Middle frontal gyrus (tissue), 1 donor: ENCODE data around the gene NPFFR2.
"Not testable (repeated sequence)": the region's sequence is repeated elsewhere in the genome, so short reads cannot be mapped to it uniquely, and the experiment has no call there.

Experiments
- DNase-seq: peaks from one replicate; pipeline ENCODE4 v3.0.0-alpha.2; 2015; ENCODE audit warnings: low spot score; ENCODE audit errors: extremely low spot score

Gene NPFFR2

GRCh38 chr4:72031868-72032608 is at the start of gene NPFFR2:
Gene NPFFR2, plus strand, starts transcription at chr4:72032000. Its CDS starts 96,592 bp downstream, at chr4:72128592.
- no peak for DNase-seq

- DNase-seq, result no peak
Observed at GRCh38 chr4:71992571-71993312, 39.1 kb upstream of the NPFFR2 start.

- no peak for DNase-seq
Observed at GRCh38 chr4:71994559-71994958, 37.2 kb upstream of the NPFFR2 start.

GRCh38 chr4:71995297-71995696 is 36.5 kb upstream of the NPFFR2 start:
- DNase-seq, result no peak

- DNase-seq, result no peak
Observed at GRCh38 chr4:72006586-72006985, 25.2 kb upstream of the NPFFR2 start.

- DNase-seq, result no peak
Observed at GRCh38 chr4:72011906-72012305, 19.9 kb upstream of the NPFFR2 start.

GRCh38 chr4:72016011-72016410 is 15.8 kb upstream of the NPFFR2 start:
- no peak for DNase-seq

GRCh38 chr4:72019688-72020087 is 12.1 kb upstream of the NPFFR2 start:
- DNase-seq, result no peak

- DNase-seq, result no peak
Observed at GRCh38 chr4:72022553-72022952, 9.2 kb upstream of the NPFFR2 start.

- DNase-seq, result no peak
Observed at GRCh38 chr4:72055566-72055965, 23.8 kb downstream of the NPFFR2 start.

- DNase-seq, result no peak
Observed at GRCh38 chr4:72063726-72064125, 31.9 kb downstream of the NPFFR2 start.

- DNase-seq, result no peak
Observed at GRCh38 chr4:72067051-72067450, 35.3 kb downstream of the NPFFR2 start.

- DNase-seq, result no peak
Observed at GRCh38 chr4:72073816-72074215, 42.0 kb downstream of the NPFFR2 start.

- DNase-seq, result no peak
Observed at GRCh38 chr4:72076562-72076961, 44.8 kb downstream of the NPFFR2 start.

- DNase-seq, result no peak
Observed at GRCh38 chr4:72077346-72077745, 45.5 kb downstream of the NPFFR2 start.

GRCh38 chr4:72084587-72085011 is 52.8 kb downstream of the NPFFR2 start:
- DNase-seq, result no peak

- not testable (repeated sequence) for DNase-seq
Observed at GRCh38 chr4:72090606-72091005, 58.8 kb downstream of the NPFFR2 start.

- no peak for DNase-seq
Observed at GRCh38 chr4:72094059-72094797, 62.4 kb downstream of the NPFFR2 start.

GRCh38 chr4:72107456-72107855 is 75.7 kb downstream of the NPFFR2 start:
- no peak for DNase-seq

- no peak for DNase-seq
Observed at GRCh38 chr4:72109364-72109763, 77.6 kb downstream of the NPFFR2 start.

GRCh38 chr4:72109959-72110497 is 78.2 kb downstream of the NPFFR2 start:
- DNase-seq, result no peak

GRCh38 chr4:72110886-72111285 is 79.1 kb downstream of the NPFFR2 start:
- no peak for DNase-seq
